SU-DHL-6 (cell line): ENCODE data around the gene POLG2.
A peak's percentile ranks its signal among the peaks of the same experiment; 100 is the strongest.

Experiments used
- H2AFZ ChIP-seq: fragments of 200-600 bp; sonication (generic); 2 replicates; pipeline ENCODE4 v1.6.1; 2014; ENCODE audit warnings: low read depth, mild to moderate bottlenecking, moderate library complexity, mixed read lengths, antibody characterized with exemption, low read length; ENCODE audit not compliant: severe bottlenecking
- H3F3A ChIP-seq: fragments of 200-600 bp; shearing (Covaris generic); 2 replicates; pipeline ENCODE4 v1.6.0; 2016; ENCODE audit warnings: antibody characterized with exemption, mild to moderate bottlenecking; ENCODE audit not compliant: insufficient read depth
- H3K27ac ChIP-seq: fragments of 200-600 bp; sonication (generic); 2 replicates; pipeline ENCODE4 v1.5.1; 2016; ENCODE audit warnings: low read depth, mild to moderate bottlenecking, low read length, moderate library complexity, mixed read lengths
- H3K27me3 ChIP-seq: fragments of 200-600 bp; sonication (generic), shearing (Covaris generic); 2 replicates; pipeline ENCODE4 v1.6.0; 2014; ENCODE audit warnings: mild to moderate bottlenecking, low read length
- H3K36me3 ChIP-seq: fragments of 200-600 bp; sonication (generic); 2 replicates; pipeline ENCODE4 v1.6.1; 2014; ENCODE audit warnings: mild to moderate bottlenecking, low read length, mixed read lengths
- H3K4me2 ChIP-seq: fragments of 300-600, 200-600 bp; shearing (Covaris generic), sonication (generic); 2 replicates; pipeline ENCODE4 v1.6.0; 2014; ENCODE audit warnings: low read length, low read depth, mild to moderate bottlenecking; ENCODE audit not compliant: poor library complexity, severe bottlenecking
- H3K4me3 ChIP-seq: fragments of 200-600 bp; sonication (generic); 2 replicates; pipeline ENCODE4 v1.5.1; 2014; ENCODE audit warnings: antibody characterized with exemption, low read length, mild to moderate bottlenecking, mixed read lengths; ENCODE audit not compliant: insufficient read depth, poor library complexity, severe bottlenecking
- H3K79me2 ChIP-seq: fragments of 200-600 bp; sonication (generic); 2 replicates; pipeline ENCODE4 v1.6.1; 2014; ENCODE audit warnings: mild to moderate bottlenecking, low read length, moderate library complexity; ENCODE audit not compliant: insufficient read depth
- H3K9ac ChIP-seq: fragments of 200-600 bp; sonication (generic); 2 replicates; pipeline ENCODE4 v1.7.0; 2014; ENCODE audit warnings: mild to moderate bottlenecking, low read length
- H3K9me2 ChIP-seq: fragments of 200-600 bp; sonication (generic); replicated peaks from 2 replicates; pipeline ENCODE4 v1.6.1; 2014; ENCODE audit warnings: low read length; ENCODE audit not compliant: insufficient read depth
- H3K9me3 ChIP-seq: fragments of 200-600 bp; sonication (generic); 2 replicates; pipeline ENCODE4 v1.6.1; 2014; ENCODE audit warnings: low read length, mixed read lengths; ENCODE audit not compliant: insufficient read depth
- H4K20me1 ChIP-seq: fragments of 200-600 bp; sonication (generic); 2 replicates; pipeline ENCODE4 v1.6.1; 2014; ENCODE audit warnings: low read depth, mild to moderate bottlenecking, antibody characterized with exemption, low read length, moderate library complexity, mixed read lengths
- CTCF ChIP-seq: fragments of 200-600 bp; sonication (generic); IDR thresholded peaks from one replicate; pipeline ENCODE4 v1.5.1; 2017; ENCODE audit warnings: antibody characterized with exemption, mild to moderate bottlenecking, low read length, moderate library complexity; ENCODE audit not compliant: insufficient read depth, poor library complexity, severe bottlenecking
- EZH2phosphoT487 ChIP-seq: fragments of 200-600 bp; sonication (generic), shearing (Covaris generic); conservative IDR thresholded peaks from 2 replicates; pipeline ENCODE4 v1.6.1; 2018; ENCODE audit warnings: mild to moderate bottlenecking, antibody characterized with exemption, low read length, moderate library complexity, mixed read lengths

Gene POLG2

GRCh38 chr17:64496786-64497564 is at the start of gene POLG2:
Gene POLG2, minus strand, starts transcription at chr17:64497054. Its CDS starts 86 bp downstream, at chr17:64496968.
- Histone ChIP-seq H3F3A (peaks cover 79% of the 10 kb centered on the region), H3K27me3 (no peaks in the 10 kb centered on the region), H3K4me2 (peak within 1 kb of the TSS; percentile 95), H3K27ac (peak within 1 kb of the TSS; percentile 90), H2AFZ (peak within 1 kb of the TSS; percentile 10), H3K36me3 (peaks cover 41% of the 10 kb centered on the region), H4K20me1 (peaks cover 25% of the 10 kb centered on the region), H3K9ac (peak within 1 kb of the TSS; percentile 85), H3K79me2 (peaks cover 52% of the 10 kb centered on the region), H3K9me2 (no peaks in the 10 kb centered on the region), H3K9me3 (no peaks in the 10 kb centered on the region), H3K4me3 (peak within 1 kb of the TSS; percentile 95)
- TF ChIP-seq EZH2phosphoT487, result no peak
- peak; percentile 57 for TF ChIP-seq CTCF

DNA sequence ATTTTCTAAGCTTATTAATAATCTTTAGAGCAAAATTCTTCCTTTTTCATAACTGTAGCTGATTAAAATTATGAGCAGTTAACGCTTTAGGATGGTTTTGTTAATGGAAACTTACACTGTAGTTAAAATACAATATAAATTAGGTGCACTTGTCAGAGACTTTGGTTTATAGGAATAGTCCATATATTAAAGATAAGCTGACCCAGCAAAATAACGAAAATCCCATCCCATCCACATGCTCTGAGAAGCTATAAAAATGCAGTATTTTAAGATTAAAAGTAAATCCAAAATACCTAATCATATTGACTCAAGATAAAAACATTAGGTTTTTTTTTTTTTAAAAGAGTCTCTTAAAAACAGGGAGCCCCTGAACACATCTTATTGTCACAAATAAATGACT is 47.9 kb upstream of the POLG2 start:
- Histone ChIP-seq H3F3A (no peaks in the 10 kb centered on the region), H2AFZ (no peak overlapping the region), H3K79me2 (no peaks in the 10 kb centered on the region), H3K4me3 (no peak overlapping the region), H3K27ac (no peak overlapping the region), H3K27me3 (no peaks in the 10 kb centered on the region), H3K9me3 (no peaks in the 10 kb centered on the region), H3K9me2 (no peaks in the 10 kb centered on the region), H3K36me3 (peaks cover 6% of the 10 kb centered on the region; the same call in 1 of the 2 replicates), H4K20me1 (no peaks in the 10 kb centered on the region), H3K4me2 (no peak overlapping the region), H3K9ac (no peak overlapping the region)
- TF ChIP-seq CTCF (no peak), EZH2phosphoT487 (no peak)

- Histone ChIP-seq H3K27me3 (no peaks in the 10 kb centered on the region), H3K36me3 (peaks cover 19% of the 10 kb centered on the region; the same call in 1 of the 2 replicates), H3K9me2 (no peaks in the 10 kb centered on the region), H3K4me3 (no peak overlapping the region), H3K9me3 (no peaks in the 10 kb centered on the region), H2AFZ (no peak overlapping the region), H3K27ac (no peak overlapping the region), H3K4me2 (no peak overlapping the region), H3F3A (no peaks in the 10 kb centered on the region), H3K9ac (no peak overlapping the region), H4K20me1 (no peaks in the 10 kb centered on the region), H3K79me2 (no peaks in the 10 kb centered on the region)
- no peak for TF ChIP-seq EZH2phosphoT487
- TF ChIP-seq CTCF, result no peak
Measured at GRCh38 chr17:64540118-64540776, 43.4 kb upstream of the POLG2 start.
